ENCODE data around the gene TRMT44. TPM values are rescaled to one million over a fixed set of nuclear protein-coding genes. Genes with fewer than 3 reads are reported as not detected.

TRMT44 gene
- polyA plus RNA-seq, 3 donors: 4.9 to 7.5 (median 6.6) TPM

- Histone ChIP-seq H3K9ac (ENCODE audit: insufficient read depth, low read length, poor library complexity, severe bottlenecking) (no peak overlapping the region), H3K9me3 (replicated peaks in 1 of 2; ENCODE audit: control insufficient read depth in 1 of 2, insufficient read depth in 1 of 2, low read length in 2 of 2) (peaks cover 0 to 9% of the 10 kb centered on the region in 2 donors), H4K20me1 (ENCODE audit: insufficient read depth, low read length) (no peaks in the 10 kb centered on the region), H3K4me2 (replicated peaks; ENCODE audit: extremely low read depth, low read length, poor library complexity, severe bottlenecking) (no peak overlapping the region), H3K4me1 (ENCODE audit: control insufficient read depth in 1 of 2, insufficient read depth in 2 of 2, low read length in 2 of 2) (no peaks in the 10 kb centered on the region), H3K4me3 (replicated peaks in 1 of 3; ENCODE audit: low read depth in 2 of 3, low read length in 3 of 3) (no peak overlapping the region), H3K27me3 (ENCODE audit: control insufficient read depth in 2 of 2, insufficient read depth in 2 of 2, low read length in 2 of 2) (no peaks in the 10 kb centered on the region), H2AFZ (ENCODE audit: insufficient read depth, low read depth, low read length, poor library complexity, severe bottlenecking) (no peak overlapping the region), H3K79me2 (ENCODE audit: insufficient read depth, low read length) (no peaks in the 10 kb centered on the region), H3K36me3 (replicated peaks in 1 of 2; ENCODE audit: control insufficient read depth in 1 of 2, insufficient read depth in 2 of 2, low read length in 2 of 2) (no peaks in the 10 kb centered on the region), H3K27ac (ENCODE audit: low read depth in 1 of 2, low read length in 2 of 2) (no peak overlapping the region)
- Mint-ChIP-seq H3K9me3 (peaks cover 2 to 9% (median 7%) of the 10 kb centered on the region in 7 donors), H3K4me3 (no peak overlapping the region), H3K4me1 (no peaks in the 10 kb centered on the region), H3K27ac (no peak overlapping the region), H3K27me3 (ENCODE audit: low read depth in 3 of 3) (peaks cover 0 to 2% (median 2%) of the 10 kb centered on the region in 3 donors), H3K36me3 (no peaks in the 10 kb centered on the region)
- DNase-seq: no peak
- TF ChIP-seq, protein P1, sequence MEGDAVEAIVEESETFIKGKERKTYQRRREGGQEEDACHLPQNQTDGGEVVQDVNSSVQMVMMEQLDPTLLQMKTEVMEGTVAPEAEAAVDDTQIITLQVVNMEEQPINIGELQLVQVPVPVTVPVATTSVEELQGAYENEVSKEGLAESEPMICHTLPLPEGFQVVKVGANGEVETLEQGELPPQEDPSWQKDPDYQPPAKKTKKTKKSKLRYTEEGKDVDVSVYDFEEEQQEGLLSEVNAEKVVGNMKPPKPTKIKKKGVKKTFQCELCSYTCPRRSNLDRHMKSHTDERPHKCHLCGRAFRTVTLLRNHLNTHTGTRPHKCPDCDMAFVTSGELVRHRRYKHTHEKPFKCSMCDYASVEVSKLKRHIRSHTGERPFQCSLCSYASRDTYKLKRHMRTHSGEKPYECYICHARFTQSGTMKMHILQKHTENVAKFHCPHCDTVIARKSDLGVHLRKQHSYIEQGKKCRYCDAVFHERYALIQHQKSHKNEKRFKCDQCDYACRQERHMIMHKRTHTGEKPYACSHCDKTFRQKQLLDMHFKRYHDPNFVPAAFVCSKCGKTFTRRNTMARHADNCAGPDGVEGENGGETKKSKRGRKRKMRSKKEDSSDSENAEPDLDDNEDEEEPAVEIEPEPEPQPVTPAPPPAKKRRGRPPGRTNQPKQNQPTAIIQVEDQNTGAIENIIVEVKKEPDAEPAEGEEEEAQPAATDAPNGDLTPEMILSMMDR (IDR thresholded peaks at IDR 0.05): no peak
- intact Hi-C loops (cut with micrococcal nuclease): no loop called here
- 93% methylated on average over 12 of the region's 12 CpGs for whole genome bisulfite sequencing (ENCODE audit: insufficient coverage)
Measured at GRCh38 chr4:8510191-8510590, 69.6 kb downstream of the TRMT44 start.

DNA sequence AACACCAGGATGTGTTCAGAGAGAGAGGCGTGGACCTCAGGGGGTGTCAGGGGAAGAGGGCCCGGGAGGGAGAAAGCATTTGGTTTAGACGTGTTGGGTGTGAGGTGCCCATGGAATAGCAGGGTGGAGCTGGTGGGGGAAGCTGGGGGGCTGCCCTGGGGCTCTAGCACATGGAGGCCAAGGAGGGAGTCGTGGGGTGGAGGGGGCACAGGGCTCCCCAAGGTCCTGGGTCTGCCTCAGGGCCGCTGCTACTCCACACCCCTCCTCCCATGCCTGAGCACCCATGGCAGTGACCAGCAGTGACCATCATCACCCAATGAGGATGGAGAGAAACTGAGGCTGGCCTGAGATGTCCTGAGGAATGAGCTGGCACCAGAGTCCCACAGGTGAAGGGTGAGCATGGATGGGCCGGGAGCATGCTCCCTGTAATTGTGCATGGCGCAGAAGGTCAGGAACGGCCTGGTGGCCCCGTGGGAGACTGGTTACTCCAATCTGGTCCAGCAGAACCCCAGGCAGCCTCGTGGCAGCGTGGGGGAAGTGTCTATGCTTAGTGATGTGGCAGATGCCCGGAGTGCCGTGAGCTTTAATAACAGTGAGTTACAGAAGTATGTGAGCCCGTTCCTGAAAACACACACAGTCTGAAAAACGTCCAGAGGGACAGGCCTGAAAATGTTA lies 70.2 kb downstream of the TRMT44 start:
- no peak for DNase-seq
- Histone ChIP-seq H4K20me1 (ENCODE audit: insufficient read depth, low read length) (no peaks in the 10 kb centered on the region), H3K36me3 (replicated peaks in 1 of 2; ENCODE audit: control insufficient read depth in 1 of 2, insufficient read depth in 2 of 2, low read length in 2 of 2) (no peaks in the 10 kb centered on the region), H3K4me2 (replicated peaks; ENCODE audit: extremely low read depth, low read length, poor library complexity, severe bottlenecking) (no peak overlapping the region), H3K27me3 (ENCODE audit: control insufficient read depth in 2 of 2, insufficient read depth in 2 of 2, low read length in 2 of 2) (no peaks in the 10 kb centered on the region), H3K9me3 (replicated peaks in 1 of 2; ENCODE audit: control insufficient read depth in 1 of 2, insufficient read depth in 1 of 2, low read length in 2 of 2) (peaks cover 0 to 4% of the 10 kb centered on the region in 2 donors), H3K4me3 (replicated peaks in 1 of 3; ENCODE audit: low read depth in 2 of 3, low read length in 3 of 3) (no peak overlapping the region), H2AFZ (ENCODE audit: insufficient read depth, low read depth, low read length, poor library complexity, severe bottlenecking) (no peak overlapping the region), H3K9ac (ENCODE audit: insufficient read depth, low read length, poor library complexity, severe bottlenecking) (no peak overlapping the region), H3K27ac (ENCODE audit: low read depth in 1 of 2, low read length in 2 of 2) (no peak overlapping the region), H3K4me1 (ENCODE audit: control insufficient read depth in 1 of 2, insufficient read depth in 2 of 2, low read length in 2 of 2) (no peaks in the 10 kb centered on the region), H3K79me2 (ENCODE audit: insufficient read depth, low read length) (no peaks in the 10 kb centered on the region)
- Mint-ChIP-seq H3K4me3 (no peak overlapping the region), H3K9me3 (peaks cover 0 to 4% (median 1%) of the 10 kb centered on the region in 7 donors), H3K27ac (no peak overlapping the region), H3K36me3 (no peaks in the 10 kb centered on the region), H3K4me1 (no peaks in the 10 kb centered on the region), H3K27me3 (ENCODE audit: low read depth in 3 of 3) (peaks cover 0 to 2% (median 2%) of the 10 kb centered on the region in 3 donors)
- intact Hi-C loops (cut with micrococcal nuclease): no loop called here
- TF ChIP-seq, protein P1 (IDR thresholded peaks at IDR 0.05): no peak
- WGBS (ENCODE audit: insufficient coverage): 92% methylated on average over 10 of the region's 15 CpGs

Data from CD14-positive monocyte (primary cell).